CD4-positive, alpha-beta T cell treated with Interleukin-21 for 1 hour (primary cell): ENCODE measurements around the gene LIME1.

ENCODE experiments used
- DNase-seq: peaks from one replicate; pipeline ENCODE4 v3.0.0-alpha.2; 2020

LIME1 gene

DNA sequence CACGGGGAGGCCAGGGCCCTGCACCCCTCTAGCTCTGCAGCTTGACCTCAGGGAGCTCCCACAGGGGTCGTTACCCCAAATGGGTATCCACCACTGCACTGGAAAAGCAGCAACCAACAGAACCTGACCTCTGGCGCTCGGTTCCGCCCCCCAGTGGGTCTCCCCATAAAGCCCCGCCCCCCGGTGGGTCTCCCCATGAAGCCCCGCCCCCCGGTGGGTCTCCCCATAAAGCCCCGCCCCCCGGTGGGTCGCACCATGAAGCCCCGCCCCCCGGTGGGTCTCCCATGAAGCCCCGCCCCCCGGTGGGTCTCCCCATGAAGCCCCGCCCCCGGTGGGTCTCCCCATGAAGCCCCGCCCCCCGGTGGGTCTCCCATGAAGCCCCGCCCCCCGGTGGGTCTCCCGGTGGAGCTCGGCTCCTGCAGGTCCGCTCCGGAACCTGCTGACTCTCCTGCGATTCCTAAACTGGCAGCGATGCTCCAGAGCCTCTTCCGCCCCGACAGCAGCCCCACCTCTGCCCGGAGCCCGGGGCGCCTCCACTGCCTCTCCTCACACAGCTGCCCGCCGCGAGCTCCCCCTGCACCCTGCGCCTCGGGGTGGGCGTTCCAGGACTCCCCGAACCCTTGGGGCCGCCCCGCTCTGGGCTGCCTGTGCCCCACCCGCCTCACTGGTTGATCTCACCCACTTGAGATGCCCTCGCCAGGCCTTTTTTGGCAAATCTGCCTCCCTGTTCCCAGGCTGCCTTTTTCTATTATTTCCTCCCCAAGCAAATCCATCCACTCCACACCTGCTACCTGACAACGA, 15.2 kb downstream of the LIME1 start:
- DNase-seq: no peak

DNA sequence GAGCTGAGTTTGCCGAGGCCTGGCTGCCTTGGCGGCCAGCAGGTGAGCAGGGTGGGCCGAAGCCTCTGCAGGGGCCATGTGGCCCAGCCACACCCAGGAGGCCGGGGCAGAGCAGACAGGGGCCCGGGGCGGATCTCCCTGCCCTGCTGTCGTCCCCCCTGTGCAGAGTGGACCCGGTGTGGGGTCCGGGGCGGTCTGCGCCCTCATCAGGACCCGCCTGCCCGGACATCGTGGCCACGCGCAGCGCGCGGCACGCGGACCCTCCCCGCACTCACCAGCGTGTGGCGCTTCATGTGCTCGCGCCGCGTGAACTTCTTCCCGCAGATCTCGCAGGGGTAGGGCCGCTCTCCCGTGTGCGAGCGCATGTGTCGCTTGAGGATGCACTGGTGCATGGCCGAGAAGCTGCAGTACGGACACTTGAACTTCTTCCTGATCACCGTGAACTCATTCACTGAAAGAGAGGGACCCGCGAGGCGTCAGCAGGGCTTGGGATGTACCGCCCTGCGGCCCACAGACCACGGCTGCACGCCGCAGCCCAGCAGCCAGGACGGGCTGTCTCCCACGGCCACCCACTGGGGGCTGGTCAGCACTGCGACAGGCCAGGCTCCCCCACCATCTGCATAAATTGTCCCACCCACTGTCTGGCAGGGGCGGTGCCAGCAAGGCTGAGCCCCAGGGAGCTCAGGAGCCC, 16.1 kb downstream of the LIME1 start:
- no peak for DNase-seq

DNA sequence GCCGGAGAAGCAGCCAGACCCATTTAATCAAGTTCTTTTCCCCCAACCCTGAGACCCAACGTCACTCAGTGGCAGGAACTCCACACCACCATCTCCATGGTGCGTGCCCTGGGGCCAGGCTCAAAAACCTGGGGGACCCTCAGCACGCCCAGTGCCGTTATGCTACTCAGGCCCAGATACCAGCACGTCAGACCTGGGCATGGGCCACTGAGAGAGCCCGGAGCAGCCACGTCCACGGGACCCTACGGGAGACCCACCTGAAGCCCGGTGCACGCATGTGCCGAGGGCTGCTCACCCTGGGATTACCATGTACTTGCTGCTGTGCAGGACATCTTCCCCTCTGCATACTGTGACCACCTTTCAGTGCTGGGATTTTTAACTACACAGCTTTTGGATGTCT, 16.9 kb downstream of the LIME1 start:
- DNase-seq: no peak

- DNase-seq: no peak
These were observed 17.5 kb downstream of the LIME1 start for GRCh38 chr20:63754008-63754407.

DNA sequence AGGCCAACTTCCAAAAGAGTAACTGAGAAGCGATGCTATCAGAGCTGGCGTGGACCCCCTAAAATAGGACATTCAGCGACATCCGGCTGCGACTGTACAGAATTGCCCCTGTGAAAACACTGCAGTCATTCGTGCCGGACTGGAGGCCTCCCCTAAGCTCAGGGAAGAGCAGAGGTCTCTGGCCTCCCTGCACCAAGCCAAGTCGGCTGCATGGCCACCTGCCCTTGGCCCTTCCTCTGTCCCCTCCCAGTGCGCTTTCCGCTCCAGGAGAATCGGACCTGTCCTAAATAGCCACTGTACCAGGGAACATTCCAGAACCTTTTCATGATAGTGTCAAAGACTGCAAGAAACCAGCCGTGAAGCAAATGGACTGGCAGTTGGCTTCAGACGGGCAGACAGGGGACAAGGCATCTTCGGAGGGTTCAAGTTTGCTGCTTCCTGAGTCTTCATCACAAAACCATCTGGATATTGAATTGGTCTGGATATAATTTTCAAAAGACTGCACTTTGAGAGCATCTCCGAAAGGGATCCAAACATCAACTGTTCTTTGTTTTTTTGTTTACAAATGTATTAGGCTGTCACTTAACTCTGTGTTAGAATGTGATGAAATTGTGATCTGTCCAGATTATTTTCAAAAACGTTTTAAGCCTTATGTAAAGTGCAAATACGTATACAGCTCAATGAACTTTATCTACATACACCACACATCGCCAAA, 19.6 kb downstream of the LIME1 start:
- no peak for DNase-seq

GRCh38 chr20:63756648-63756991, 20.2 kb downstream of the LIME1 start:
- peak; percentile 49 for DNase-seq

- no peak for DNase-seq
These were observed 21.7 kb downstream of the LIME1 start for GRCh38 chr20:63758152-63758551.

DNA sequence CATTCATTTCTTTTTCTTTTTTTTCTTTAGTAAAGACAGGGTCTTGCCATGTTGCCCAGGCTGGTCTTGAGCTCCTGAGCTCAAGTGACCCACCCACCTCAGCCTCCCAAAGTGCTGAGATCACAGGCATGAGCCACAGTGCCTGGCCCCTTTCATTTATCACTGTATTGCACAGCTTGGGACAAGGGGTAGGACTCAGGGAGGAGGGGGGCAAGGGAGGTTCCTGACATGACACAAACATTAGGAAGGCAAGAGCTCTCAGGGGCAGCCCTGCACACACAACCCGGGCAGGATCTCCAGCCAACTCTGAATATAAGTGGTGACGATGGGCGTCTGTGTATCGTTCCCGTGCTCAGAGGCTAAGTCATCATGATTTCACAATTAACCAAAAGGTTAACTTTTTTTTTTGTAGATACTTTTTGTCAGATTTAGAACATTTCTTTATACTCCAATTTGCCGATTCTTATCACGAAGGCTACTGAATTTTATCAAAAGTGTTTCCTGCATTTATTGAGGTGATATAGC, 23.0 kb downstream of the LIME1 start:
- no peak for DNase-seq

DNA sequence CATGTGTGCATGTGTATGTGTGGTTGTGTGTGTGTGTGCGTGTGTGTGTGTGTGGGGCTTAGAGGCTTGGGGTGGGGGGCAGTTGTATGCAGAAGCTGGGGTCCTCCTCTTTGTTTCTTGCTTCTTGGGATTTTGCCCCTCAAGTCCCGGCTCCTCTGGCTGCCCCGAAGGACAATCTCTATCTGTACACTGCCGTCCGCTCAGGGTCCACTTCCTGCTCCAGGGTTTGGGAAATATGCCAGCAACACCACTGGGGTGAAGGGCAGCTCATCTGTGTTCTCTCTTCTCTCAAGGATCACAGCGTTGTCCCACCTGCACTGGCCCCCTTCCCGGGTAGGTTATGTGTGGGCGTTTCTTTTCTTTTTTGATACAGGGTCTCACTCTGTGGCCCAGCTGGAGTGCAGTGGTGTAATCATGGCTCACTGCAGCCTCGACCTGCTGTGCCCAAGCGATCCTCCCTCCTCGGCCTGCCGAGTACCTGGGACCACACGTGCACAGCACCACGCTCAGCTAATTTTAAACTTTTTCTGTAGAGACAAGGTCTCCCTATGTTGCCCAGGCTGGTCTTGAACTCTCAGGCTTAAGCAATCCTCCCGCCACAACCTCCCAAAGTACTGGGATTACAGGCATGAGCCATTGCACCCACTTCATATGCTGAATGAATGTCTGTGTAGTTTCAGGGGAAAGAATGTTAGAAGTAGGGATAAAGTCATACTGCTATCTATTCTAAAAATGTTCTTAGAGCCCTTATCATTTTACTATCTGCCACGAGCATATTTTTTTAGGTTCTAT, 28.8 kb downstream of the LIME1 start:
- DNase-seq: no peak

DNA sequence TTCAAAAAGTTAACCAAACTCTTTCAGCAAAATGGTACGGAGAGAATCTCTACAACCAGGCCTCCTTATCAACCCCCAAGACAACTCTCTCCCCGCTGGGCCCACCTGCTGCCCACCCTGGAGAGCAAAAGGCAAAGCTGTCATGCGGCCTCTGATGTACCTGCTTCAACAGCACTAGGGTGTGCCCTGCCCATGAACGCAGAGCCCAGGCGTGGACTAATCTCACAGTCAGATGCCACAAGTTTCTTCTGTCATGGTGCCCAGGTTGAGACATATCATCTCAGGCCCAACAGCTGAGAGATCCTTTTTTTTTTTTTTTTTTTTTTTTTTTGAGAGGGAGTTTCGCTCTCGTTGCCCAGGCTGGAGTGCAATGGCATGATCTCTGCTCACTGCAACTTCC, 29.4 kb downstream of the LIME1 start:
- no peak for DNase-seq

DNA sequence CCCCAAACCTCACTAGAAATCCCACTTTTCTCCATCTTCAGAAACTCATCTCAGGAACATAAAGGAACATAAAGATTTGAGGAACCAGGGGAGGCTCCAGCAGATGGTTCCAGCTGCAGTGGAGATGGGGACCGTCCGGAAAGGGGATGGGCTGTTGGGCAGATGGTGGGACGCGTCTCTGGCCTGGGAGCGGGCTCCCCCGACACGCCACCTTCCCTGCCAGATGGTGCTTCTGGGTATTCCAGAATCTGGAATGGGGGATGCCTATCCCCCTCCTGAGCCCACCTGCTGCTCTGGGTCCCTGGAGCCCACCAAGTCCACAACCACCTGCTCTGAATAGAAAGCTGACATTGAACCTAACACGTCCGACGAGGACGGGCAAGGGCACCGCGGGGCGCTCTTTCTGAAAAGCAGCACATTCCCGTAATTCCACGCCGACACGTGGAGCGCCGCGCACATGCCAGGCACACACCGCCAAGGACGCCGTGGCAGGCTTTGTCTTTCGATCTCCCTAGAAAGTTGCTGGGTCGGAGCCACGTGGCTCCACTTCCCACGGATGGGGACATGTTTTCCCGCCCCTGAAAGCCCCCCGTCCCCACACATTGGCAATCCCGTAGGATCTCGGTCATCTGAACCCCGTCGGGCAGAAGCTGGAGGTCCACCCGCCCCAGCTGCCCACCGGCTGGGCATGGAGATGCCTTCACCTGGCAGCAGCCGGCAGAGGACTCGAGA, 30.4 kb downstream of the LIME1 start:
- no peak for DNase-seq

DNA sequence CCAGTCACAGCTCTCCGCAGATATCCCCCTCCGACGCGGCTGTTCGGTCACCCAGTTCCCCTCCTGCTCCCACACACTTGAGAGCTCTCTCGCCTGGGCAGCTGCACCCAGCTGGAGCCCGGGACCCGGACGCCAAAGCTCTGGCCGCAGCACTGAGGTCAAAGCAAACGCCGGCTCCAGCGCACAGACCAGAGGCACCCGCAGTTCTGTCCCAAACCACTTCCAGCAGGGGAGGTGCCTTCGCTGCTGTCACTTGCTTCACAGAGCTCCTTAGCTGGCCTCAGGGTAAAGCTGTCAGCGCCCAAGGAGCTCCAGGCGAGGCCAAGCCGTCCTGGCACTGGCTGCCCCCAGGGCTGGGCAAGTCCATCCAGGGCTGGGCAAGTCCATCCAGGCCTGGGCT, 31.0 kb downstream of the LIME1 start:
- DNase-seq: no peak

DNA sequence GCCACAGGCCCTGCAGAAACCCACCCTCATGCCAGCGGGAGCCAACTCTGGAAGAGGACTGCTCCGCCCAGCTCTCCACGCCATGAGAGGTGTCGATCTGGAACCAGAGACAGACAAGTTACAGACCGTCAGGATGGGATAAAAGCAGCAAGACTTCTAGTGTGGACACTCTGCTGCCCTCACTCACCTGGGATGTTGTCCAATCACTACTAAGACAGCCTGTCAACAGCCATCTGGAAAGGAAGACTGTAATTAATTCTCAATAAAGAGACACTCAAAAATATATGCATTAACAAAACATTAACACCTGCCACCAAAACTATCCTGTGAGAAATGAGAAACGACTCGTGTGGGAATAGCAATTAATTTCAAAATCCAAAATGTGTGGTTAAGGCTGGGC, 31.4 kb downstream of the LIME1 start:
- no peak for DNase-seq

GRCh38 chr20:63768591-63769515, 32.4 kb downstream of the LIME1 start:
- DNase-seq: no peak

DNA sequence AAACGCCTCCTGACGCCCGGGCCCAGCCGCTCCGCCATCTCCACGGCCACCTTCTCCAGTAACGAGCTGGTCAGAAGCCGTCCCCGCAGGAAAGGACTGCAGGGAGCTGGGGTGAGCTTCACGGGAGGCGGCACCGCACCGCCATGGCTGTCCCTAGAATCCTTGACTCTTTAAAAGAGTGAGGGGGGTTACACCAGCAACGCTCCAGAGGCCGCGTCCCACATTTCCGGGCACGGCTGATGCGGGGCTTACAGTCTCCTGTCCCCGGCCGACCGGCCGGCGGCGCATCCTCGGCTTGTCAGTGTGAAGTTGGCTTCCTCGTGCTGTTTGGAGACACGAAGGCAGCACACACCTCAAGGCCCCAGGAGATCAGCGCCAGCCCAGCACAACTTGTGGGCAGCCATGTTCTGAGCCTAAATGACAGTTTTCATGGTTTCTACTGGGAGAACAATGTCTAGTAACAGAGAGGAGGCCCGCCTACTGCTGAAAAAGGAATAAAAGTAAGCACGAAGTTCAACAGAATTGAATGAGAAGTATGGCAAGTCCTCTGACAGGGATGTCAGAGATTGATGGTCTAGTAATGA, 33.5 kb downstream of the LIME1 start:
- no peak for DNase-seq

GRCh38 chr20:63771046-63771707, 34.7 kb downstream of the LIME1 start:
- no peak for DNase-seq

DNA sequence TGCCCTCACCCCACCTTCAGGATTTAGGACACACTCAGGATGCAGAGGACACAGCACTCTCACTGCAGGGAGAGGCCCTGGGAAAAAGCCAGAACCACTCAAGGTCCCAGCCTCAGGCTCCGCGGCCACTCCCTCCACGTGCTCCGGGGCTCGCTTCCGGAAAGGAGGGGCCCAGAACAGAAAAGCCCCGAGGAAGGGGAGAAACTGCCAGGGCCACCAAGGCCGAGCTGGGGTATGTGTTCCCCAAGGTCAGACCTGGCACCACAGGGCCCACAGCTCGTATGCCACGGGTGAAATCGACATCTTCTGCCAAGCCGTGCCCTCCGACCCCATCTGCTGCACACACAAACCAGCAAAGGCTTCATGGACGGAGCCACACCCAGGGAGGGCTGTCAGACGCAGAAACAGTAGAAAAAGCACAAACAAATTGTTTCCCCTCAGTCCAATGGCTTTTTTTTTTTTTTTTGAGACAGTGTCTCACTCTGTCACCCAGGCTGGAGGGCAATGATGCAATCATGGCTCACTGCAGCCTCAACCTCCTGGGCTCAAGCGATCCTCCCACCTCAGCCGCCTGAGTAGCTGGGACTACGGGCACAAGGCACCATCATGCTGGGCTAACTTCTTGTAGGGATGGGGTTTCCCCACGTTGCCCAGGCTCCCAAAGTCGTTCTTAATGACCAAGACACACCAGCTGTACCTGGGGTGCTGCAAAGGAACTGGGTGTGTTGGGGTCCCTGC, 36.5 kb downstream of the LIME1 start:
- no peak for DNase-seq

DNA sequence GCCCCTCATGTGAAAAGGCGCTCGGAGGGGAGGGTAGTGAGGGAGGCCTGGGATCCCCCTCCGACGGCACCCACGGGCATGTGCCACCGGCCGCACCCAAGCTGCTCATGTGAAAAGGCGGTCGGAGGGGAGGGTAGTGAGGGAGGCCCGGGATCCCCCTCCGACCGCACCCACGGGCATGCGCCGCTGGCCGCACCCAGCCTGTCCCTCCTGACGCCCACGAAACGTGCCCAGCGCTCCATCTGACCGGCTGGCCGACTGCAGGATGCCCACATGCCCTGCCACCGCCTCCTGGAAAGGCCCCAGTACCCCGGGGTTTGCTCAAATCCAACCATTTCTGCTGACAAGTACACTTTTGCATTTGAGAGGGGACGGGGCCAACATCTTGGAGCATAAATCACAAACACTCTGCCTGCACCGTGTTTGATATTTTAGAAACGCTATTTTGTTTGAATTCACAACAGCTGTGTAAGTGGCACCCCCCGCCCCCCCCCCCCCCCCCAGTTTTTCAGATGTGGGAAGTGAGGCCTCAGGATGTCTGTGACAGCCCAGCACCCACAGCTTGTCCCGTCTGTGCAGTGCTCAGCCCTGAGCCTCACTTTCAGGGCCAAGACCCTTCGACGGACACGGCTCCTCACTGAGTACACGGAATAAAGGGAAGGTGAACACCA, 37.2 kb downstream of the LIME1 start:
- no peak for DNase-seq

GRCh38 chr20:63774306-63774705, 37.8 kb downstream of the LIME1 start:
- no peak for DNase-seq
